Lower leg skin (tissue), 4 donors: ENCODE measurements around the gene OR8D1. TPM values are rescaled to one million over a fixed set of nuclear protein-coding genes. Genes with fewer than 3 reads are reported as not detected.

Experiments used
- DNase-seq, 2 donors: peaks; one replicate each; pipeline ENCODE4 v3.0.0-alpha.2; 2019; ENCODE audit warnings: low spot score in 2 of 2
- H3K4me3 ChIP-seq: fragments of 200-600 bp; sonication (generic); 2 replicates; pipeline ENCODE4 v1.5.1; 2017; ENCODE audit warnings: mild to moderate bottlenecking, low read depth; ENCODE audit not compliant: poor library complexity, severe bottlenecking
- POLR2A ChIP-seq, 2 donors: fragments of 450-650 bp; IDR thresholded peaks; one replicate each; pipeline ENCODE4 v1.6.1; 2016 to 2017; ENCODE audit warnings: antibody characterized with exemption in 2 of 2, mild to moderate bottlenecking in 1 of 2, moderate library complexity in 1 of 2
- WGBS, 2 donors: methylation state at CpG; one replicate each; pipeline ENCODE4 v1.1.5; 2018; 5-methylcytosine and 5-hydroxymethylcytosine counted together
- intact Hi-C: fragments of 100-400 bp; cut with DNase I; formaldehyde crosslinking; loops from one replicate; pipeline ENCODE4 v1.15.0; 2023; ENCODE audit warnings: low total_unique reads
- total RNA-seq, 4 donors: library from RNA; depleted of rRNA; stranded (reverse); fragments of >200 nt; gene quantifications; one replicate each; pipeline ENCODE4 v1.1.0, GENCODE V29; 2016
- TF ChIP-seq, protein P1 (sequence below), 3 donors: fragments of 450-650 bp; IDR thresholded peaks; one replicate each; pipeline ENCODE4 v1.5.1; 2016; ENCODE audit warnings: antibody characterized with exemption in 3 of 3, mild to moderate bottlenecking in 3 of 3, moderate library complexity in 2 of 3

Gene OR8D1
- total RNA-seq, 4 donors from 2014 or later = not detected

DNA sequence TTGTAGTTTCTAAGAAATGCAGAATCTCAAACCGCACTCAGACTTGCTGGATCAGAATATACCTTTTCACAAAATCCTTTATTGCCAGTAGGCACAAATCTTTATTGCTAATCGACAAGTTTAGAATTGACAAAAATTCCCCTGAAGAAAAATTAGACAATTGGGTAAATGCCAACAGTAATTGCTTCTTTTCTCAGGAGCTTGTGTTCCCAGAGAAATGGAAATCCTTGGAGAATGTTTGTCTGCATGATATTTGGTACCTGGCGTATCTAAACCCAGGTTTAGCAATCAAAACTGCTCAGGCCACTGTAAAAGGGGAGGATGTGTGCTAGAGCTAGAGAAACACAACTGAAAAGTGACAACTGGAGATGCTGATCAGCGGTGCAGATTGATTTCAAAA lies 57.7 kb downstream of the OR8D1 start, which contains the start of gene OR8G5:
Gene OR8G5, plus strand, starts transcription at position 301 of the 400 bp plus-strand sequence. CDS start 8,556 bp downstream, outside the sequence.
- DNase-seq = no peak
- TF ChIP-seq, protein P1, sequence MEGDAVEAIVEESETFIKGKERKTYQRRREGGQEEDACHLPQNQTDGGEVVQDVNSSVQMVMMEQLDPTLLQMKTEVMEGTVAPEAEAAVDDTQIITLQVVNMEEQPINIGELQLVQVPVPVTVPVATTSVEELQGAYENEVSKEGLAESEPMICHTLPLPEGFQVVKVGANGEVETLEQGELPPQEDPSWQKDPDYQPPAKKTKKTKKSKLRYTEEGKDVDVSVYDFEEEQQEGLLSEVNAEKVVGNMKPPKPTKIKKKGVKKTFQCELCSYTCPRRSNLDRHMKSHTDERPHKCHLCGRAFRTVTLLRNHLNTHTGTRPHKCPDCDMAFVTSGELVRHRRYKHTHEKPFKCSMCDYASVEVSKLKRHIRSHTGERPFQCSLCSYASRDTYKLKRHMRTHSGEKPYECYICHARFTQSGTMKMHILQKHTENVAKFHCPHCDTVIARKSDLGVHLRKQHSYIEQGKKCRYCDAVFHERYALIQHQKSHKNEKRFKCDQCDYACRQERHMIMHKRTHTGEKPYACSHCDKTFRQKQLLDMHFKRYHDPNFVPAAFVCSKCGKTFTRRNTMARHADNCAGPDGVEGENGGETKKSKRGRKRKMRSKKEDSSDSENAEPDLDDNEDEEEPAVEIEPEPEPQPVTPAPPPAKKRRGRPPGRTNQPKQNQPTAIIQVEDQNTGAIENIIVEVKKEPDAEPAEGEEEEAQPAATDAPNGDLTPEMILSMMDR (IDR thresholded peaks at IDR 0.05) = no peak
- no peak for TF ChIP-seq POLR2A (IDR thresholded peaks at IDR 0.05)
- no peak within 1 kb of the TSS for H3K4me3 ChIP-seq
- intact Hi-C loops = no loop called here
- 42 to 52% methylated on average over 4 of the region's 4 CpGs for WGBS, 2 donors

Other genes with a start within 250 kb of the OR8D1 start
- 10 to 100 TPM; 16.4 to 27.4 (median 24.0) TPM for gene VWA5A, start 198.5 kb downstream of the OR8D1 start, total RNA-seq
- gene OR10D3, start 130.6 kb downstream of the OR8D1 start, total RNA-seq = not detected
- gene OR8G1, start 72.9 kb downstream of the OR8D1 start, total RNA-seq = not detected
- not detected for gene OR8G5, start 57.6 kb downstream of the OR8D1 start, total RNA-seq
- not detected for gene OR8D2, start 6.2 kb upstream of the OR8D1 start, total RNA-seq
- not detected for gene OR8B2, start 70.5 kb upstream of the OR8D1 start, total RNA-seq
- not detected for gene OR8B3, start 85.1 kb upstream of the OR8D1 start, total RNA-seq
- gene OR8B4, start 110.9 kb upstream of the OR8D1 start, total RNA-seq = not detected
- not detected for gene OR8B8, start 131.7 kb upstream of the OR8D1 start, total RNA-seq
- gene OR8B12, start 229.7 kb upstream of the OR8D1 start, total RNA-seq = not detected